ENCODE data around the gene PHACTR1.
"Not testable (repeated sequence)": the region's sequence is repeated elsewhere in the genome, so short reads cannot be mapped to it uniquely, and the experiment has no call there.

GRCh38 chr6:13159822-13160221, 443.3 kb downstream of the PHACTR1 start:
- not testable (repeated sequence) for TF ChIP-seq CTCF (IDR thresholded peaks at IDR 0.05); ZNF121 (CRISPR knock-in tag; IDR thresholded peaks at IDR 0.05); GABPB1 (CRISPR knock-in tag; IDR thresholded peaks at IDR 0.05); FOXP1 (CRISPR knock-in tag; IDR thresholded peaks at IDR 0.05; ENCODE audit: borderline replicate concordance); ZNF281 (CRISPR knock-in tag; IDR thresholded peaks at IDR 0.05); FOXK1 (CRISPR knock-in tag; IDR thresholded peaks at IDR 0.05)

Data from WTC11 (cell line).